ENCODE data around the gene STH. TPM values are rescaled to one million over a fixed set of nuclear protein-coding genes. Genes with fewer than 3 reads are reported as not detected.

STH gene
- total and polyA plus RNA-seq, 10 donors = not detected

DNA sequence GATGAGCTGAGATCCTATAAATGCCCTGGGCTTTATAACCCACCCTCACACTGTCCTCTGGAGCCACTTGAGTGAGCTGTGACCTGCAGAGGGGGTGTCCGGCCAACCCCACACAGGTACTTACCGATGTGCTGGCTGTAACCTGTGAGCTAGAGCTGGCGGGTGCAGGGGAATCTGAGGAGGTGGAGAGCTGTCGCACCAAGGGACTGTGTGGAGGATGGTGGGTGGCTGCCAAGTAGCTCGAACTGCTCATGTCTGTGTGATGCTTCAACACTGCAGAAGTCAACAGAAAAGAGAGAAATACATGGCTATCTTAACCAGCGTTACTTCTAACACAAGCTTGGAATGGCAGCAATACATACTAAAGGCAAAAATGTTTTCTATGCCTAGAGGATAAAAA, 39.4 kb downstream of the STH start:
- H3K4me1 ChIP-seq = peaks cover 0 to 29% (median 0%) of the 10 kb centered on the region in 6 donors
- intact Hi-C loops (cut with DNase I; ENCODE audit: low total_unique reads) = no loop called here
- WGBS, 5 donors = 95 to 98% (median 96%) methylated on average over 6 of the region's 6 CpGs
- no peak overlapping the region for H3K4me3 ChIP-seq
- TF ChIP-seq POLR2AphosphoS5 (IDR thresholded peaks at IDR 0.05) = no peak
- TF ChIP-seq POLR2A (IDR thresholded peaks at IDR 0.05) = no peak
- TF ChIP-seq, protein P1, sequence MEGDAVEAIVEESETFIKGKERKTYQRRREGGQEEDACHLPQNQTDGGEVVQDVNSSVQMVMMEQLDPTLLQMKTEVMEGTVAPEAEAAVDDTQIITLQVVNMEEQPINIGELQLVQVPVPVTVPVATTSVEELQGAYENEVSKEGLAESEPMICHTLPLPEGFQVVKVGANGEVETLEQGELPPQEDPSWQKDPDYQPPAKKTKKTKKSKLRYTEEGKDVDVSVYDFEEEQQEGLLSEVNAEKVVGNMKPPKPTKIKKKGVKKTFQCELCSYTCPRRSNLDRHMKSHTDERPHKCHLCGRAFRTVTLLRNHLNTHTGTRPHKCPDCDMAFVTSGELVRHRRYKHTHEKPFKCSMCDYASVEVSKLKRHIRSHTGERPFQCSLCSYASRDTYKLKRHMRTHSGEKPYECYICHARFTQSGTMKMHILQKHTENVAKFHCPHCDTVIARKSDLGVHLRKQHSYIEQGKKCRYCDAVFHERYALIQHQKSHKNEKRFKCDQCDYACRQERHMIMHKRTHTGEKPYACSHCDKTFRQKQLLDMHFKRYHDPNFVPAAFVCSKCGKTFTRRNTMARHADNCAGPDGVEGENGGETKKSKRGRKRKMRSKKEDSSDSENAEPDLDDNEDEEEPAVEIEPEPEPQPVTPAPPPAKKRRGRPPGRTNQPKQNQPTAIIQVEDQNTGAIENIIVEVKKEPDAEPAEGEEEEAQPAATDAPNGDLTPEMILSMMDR (IDR thresholded peaks at IDR 0.05 in 8 of 11, conservative IDR thresholded peaks at IDR 0.05 in 3 of 11) = no peak
- H3K9me3 ChIP-seq = no peaks in the 10 kb centered on the region
- no peak for DNase-seq
- H3K36me3 ChIP-seq = peaks cover 0 to 100% (median 82%) of the 10 kb centered on the region in 6 donors
- no peaks in the 10 kb centered on the region for H3K27me3 ChIP-seq (replicated peaks in 1 of 7)
- no peak overlapping the region for H3K27ac ChIP-seq

DNA sequence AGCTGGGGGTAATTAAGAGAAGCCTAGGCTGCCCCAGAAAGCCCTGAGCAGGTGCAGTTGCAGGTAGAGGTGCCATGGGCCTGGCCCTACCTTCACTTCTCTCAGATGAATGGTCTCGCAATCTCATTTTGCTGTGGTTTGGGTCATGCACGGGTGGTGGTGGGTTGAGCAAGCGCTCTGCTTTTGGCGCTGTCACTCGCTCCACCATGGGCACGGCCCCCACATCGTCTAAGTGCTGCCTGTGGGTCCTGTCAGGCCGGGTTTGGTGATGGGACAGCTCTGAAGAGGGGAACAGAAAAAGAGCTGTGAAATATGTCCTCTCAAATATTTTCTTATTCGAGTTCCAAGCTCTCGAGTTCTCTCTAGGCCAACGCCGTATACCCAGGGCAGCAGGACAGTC, 39.9 kb downstream of the STH start:
- WGBS, 5 donors = 79 to 92% (median 81%) methylated on average over 12 of the region's 12 CpGs
- no peaks in the 10 kb centered on the region for H3K27me3 ChIP-seq (replicated peaks in 1 of 7)
- no peak overlapping the region for H3K27ac ChIP-seq
- no peak for DNase-seq
- H3K9me3 ChIP-seq = no peaks in the 10 kb centered on the region
- peaks cover 0 to 34% (median 2%) of the 10 kb centered on the region in 6 donors for H3K4me1 ChIP-seq
- peaks cover 0 to 100% (median 79%) of the 10 kb centered on the region in 6 donors for H3K36me3 ChIP-seq
- intact Hi-C loops (cut with DNase I; ENCODE audit: low total_unique reads) = no loop called here
- peak in 1 of 3 donors; percentile 50 for TF ChIP-seq POLR2AphosphoS5 (IDR thresholded peaks at IDR 0.05)
- TF ChIP-seq, protein P1 (IDR thresholded peaks at IDR 0.05 in 8 of 11, conservative IDR thresholded peaks at IDR 0.05 in 3 of 11) = no peak
- no peak for TF ChIP-seq POLR2A (IDR thresholded peaks at IDR 0.05)
- no peak overlapping the region for H3K4me3 ChIP-seq

DNA sequence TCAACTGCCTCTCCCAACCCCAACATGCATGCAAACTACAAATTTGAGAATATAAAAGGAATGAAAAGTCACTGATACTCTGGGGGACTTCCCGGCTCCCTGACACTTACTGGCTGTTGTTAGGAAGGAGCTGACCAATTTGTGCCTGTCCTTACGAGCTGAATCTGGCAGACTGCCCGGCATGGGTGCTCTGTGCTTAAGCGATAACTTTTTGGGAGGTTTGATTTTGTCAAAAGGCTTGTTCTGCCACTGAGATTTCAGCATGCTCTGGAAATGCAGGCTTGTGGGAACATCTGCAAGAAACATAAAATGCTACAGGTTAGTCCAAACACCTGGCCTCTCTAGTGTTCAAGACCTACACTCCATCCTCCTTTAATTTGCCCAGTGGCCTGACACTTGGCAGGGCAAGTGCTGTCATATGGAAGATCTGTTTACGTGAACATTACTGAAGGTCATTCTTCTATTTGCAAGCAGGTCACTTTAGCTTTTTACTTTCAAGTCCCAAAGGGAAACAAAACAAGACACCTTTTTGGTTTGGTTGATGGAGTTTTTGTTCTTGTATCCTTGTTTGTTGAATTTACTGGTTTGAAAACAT, 40.6 kb downstream of the STH start:
- Histone ChIP-seq H3K4me3 (no peak overlapping the region), H3K9me3 (no peaks in the 10 kb centered on the region), H3K27me3 (replicated peaks in 1 of 7) (no peaks in the 10 kb centered on the region), H3K36me3 (peaks cover 0 to 100% (median 73%) of the 10 kb centered on the region in 6 donors), H3K4me1 (peaks cover 5 to 41% (median 9%) of the 10 kb centered on the region in 6 donors), H3K27ac (peak overlapping the region in 2 of 8 donors; percentile 3 to 6)
- 58 to 95% (median 79%) methylated on average over 5 of the region's 5 CpGs for WGBS, 5 donors
- intact Hi-C loops (cut with DNase I; ENCODE audit: low total_unique reads) = loop anchor here (5.0 kb wide), 1 partner anchor 173 kb away; no protein-coding TSS in a partner anchor
- DNase-seq = no peak
- TF ChIP-seq POLR2A (IDR thresholded peaks at IDR 0.05) = no peak
- peak in 1 of 3 donors; percentile 4 for TF ChIP-seq POLR2AphosphoS5 (IDR thresholded peaks at IDR 0.05)

DNA sequence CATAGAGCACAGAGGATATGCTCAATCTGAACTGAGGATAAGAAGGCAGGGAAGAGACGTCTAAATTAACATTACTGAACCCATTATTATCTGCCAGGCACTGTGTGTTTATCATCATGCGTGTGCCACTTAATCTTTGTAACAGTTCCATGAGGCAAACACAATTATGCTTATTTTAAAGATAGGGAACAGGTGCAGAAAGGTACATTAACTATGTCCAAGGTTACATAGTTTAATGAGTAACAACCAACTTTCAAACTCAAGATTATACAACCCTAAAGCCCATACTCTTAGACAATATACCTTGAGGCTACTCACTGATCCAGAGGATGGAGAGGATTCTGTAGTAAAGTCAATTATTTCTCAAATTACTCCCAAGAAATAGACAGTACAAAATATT, 43.2 kb downstream of the STH start:
- H3K27me3 ChIP-seq (replicated peaks in 1 of 7) = no peaks in the 10 kb centered on the region
- intact Hi-C loops (cut with DNase I; ENCODE audit: low total_unique reads) = loop anchor here (5.0 kb wide), 1 partner anchor 170 kb away; no protein-coding TSS in a partner anchor
- 91 to 97% (median 96%) methylated on average over 2 of the region's 2 CpGs for WGBS, 5 donors

More for the DNA sequence above, 43.2 kb downstream of the STH start:
- TF ChIP-seq POLR2AphosphoS5 (IDR thresholded peaks at IDR 0.05) (no peak), POLR2A (IDR thresholded peaks at IDR 0.05) (no peak)
- TF ChIP-seq, protein P1 (IDR thresholded peaks at IDR 0.05 in 8 of 11, conservative IDR thresholded peaks at IDR 0.05 in 3 of 11) = no peak
- Histone ChIP-seq H3K36me3 (peaks cover 0 to 100% (median 58%) of the 10 kb centered on the region in 6 donors), H3K4me3 (no peak overlapping the region), H3K9me3 (no peaks in the 10 kb centered on the region), H3K27ac (no peak overlapping the region), H3K4me1 (peaks cover 7 to 57% (median 17%) of the 10 kb centered on the region in 6 donors)
- no peak for DNase-seq
